HG03378 (cell line): ENCODE measurements around the gene FAM24A.
"Not testable (repeated sequence)": the region's sequence is repeated elsewhere in the genome, so short reads cannot be mapped to it uniquely, and the experiment has no call there.

Source experiments
- ATAC-seq: cut with Tn5 transposase; IDR thresholded peaks from one replicate; pipeline ENCODE4 v1.9.1; 2021; ENCODE audit warnings: mild to moderate bottlenecking, moderate library complexity; ENCODE audit not compliant: unreplicated experiment

The FAM24A gene, protein sequence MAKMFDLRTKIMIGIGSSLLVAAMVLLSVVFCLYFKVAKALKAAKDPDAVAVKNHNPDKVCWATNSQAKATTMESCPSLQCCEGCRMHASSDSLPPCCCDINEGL

DNA sequence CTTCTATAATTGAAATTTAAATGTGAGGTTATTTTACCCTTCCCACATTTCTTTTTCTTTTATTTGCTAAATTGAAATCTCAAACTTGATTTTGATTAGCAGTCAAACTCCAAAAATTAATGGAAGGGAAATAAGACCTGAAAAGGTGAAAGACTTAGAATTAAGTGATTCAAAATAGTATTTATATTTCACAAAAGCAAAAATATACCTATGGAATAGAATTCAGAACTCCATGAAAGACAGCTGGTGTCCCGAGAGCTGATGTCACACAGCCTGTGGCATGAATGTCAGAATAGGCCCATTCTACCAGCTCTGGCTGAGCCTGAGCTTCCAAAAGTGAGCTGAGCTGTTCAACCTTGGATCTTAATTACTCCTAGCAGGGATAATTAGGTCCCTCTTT, at the start of gene FAM24A:
Gene FAM24A (plus strand): TSS at position 301 of the 400 bp plus-strand sequence. CDS start 1,025 bp downstream, outside the sequence.
- ATAC-seq, result no peak

DNA sequence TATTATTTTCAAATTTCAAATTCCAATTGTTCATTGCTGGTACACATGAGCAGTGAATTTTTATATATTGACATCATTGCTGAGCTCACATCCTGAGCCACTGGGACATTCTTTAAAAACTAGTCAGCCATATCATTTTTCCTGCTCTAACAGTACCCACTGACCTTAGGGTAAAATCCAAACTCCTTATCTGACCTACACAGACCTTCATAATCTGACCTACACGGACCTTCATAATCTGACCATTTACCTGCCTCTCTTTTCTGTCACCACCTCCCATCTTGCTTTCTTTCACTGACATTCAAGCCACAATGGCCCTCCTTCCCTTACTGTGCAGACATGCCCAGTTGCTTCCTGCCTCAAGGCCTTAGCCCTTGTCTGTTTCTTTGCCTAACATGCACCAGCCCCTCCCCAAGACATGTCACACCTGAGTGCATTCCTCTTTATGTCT, 48.7 kb upstream of the FAM24A start:
- ATAC-seq, result no peak

DNA sequence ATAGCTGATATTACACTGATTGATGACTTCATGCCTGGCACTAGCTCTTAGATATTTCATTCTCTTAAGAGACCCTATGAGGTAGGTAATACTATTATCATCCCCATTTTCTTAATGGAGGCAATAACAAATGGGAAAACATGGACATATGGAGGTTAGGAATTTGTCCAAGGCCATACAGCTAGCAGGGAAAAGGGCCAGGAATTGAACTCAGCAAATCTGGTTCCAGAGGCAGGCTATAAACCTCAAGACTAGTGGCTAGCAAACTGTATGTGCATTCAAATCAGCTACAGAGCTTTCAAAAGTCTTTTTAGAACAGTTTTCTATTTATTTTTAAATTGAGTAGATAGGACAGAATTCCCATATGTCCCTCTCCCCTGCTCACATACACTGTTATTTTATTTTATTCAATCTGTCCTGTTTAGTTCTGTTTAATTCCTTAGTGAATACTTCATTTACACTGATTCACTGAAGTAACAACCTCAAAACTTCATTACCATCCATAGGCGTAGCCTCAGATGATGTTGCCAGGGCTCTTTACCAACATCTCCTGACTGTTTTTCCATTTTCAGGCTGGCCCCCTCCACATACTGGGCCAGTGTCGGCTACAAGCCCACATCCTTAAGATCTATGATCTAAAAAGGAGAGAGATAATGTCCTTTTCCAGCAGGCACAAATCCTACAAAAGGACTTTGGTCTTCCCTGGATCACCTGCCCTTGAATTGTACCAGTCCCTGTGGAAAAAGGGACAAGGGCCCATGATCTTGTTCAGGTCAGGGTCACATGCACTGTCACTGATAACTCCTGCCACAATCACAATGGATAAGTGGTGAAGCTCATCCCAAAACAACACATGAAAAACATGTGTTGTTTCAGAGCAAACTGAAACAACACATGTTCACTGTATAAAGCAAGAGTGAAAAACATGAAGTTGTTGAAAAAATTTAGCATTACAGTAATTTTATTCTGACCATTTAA, 46.9 kb upstream of the FAM24A start:
- no peak for ATAC-seq

DNA sequence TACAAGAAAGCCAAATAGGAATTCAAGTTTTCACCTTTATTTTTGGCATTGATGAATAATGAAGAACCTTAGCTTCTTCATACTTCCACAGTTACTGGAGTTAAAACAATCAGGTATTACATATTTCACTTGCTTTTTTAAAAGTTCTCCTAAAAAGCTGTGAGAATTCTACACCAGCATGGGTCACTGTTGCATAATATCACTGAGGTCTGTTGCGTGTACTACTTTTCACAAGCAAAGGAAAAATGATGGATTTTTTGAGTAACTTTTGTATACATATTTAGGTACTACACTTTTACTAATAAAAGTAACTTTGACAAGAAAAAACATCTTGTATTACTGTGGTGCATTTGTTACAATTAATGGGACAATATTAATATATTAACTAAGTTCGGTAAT, 46.2 kb upstream of the FAM24A start:
- ATAC-seq, result no peak

DNA sequence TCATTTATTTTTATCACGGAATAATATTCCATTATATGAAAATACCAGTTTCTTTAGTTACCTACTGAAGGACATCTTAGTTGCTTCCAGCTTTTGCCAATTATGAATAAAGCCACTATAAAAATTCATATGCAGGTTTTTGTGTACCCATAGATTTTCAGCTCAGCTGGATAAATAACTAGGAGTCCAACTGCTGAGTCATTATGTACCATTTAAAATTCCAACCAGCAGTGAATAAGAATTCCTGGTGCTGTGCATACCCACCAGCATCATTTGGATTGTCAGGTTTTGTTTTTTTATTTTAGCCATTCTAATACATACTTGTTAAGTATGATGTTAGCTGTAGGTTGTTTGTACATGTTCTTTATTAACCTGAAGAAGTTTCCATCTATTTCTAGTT, 45.5 kb upstream of the FAM24A start:
- ATAC-seq, result no peak

DNA sequence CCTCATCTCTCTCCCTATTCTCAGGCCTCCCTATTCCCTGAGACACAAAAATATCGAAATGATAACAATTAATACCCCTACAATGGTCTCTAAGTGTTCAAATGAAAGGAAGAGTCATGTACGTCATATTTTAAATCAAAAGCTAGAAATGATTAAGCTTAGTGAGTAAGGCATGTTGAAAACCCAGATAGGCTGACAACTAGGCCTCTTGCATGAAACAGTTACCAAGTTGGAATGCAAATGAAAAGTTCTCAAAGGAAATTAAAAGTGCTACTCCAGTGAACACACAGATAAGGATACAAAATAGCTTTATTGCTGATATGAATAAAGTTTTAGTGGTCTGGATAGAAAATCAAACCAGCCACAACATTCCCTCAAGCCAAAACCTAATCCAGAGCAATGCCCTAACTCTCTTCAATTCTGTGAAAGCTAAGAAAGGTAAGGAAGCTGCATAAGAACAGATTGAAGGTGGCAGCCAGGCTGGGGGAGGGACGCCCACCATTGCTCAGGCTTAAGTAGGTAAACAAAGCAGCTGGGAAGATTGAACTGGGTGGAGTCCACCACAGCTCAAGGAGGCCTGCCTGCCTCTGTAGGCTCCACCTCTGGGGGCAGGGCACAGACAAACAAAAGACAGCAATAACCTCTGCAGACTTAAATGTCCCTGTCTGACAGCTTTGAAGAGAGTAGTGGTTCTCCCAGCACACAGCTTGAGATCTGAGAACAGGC, 43.5 kb upstream of the FAM24A start:
- not testable (repeated sequence) for ATAC-seq

DNA sequence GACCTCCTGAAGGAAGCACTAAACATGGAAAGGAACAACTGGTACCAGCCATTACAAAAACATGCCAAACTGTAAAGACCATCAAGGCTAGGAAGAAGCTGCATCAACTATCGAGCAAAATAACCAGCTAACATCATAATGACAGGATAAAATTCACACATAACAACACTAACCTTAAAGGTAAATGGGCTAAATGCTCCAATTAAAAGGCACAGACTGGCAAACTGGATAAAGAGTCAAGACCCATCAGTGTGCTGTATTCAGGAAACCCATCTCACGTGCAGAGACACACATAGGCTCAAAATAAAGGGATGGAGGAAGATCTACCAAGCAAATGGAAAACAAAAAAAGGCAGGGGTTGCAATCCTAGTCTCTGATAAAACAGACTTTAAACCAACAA, 41.6 kb upstream of the FAM24A start:
- ATAC-seq, result not testable (repeated sequence)

DNA sequence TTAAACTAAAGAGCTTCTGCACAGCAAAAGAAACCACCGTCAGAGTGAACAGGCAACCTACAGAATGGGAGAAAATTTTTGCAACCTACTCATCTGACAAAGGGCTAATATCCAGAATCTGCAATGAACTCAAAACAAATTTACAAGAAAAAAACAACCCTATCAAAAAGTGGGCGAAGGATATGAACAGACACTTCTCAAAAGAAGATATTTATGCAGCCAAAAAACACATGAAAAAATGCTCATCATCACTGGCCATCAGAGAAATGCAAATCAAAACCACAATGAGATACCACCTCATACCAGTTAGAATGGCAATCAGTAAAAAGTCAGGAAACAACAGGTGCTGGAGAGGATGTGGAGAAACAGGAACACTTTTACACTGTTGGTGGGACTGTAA, 38.5 kb upstream of the FAM24A start:
- ATAC-seq, result not testable (repeated sequence)

DNA sequence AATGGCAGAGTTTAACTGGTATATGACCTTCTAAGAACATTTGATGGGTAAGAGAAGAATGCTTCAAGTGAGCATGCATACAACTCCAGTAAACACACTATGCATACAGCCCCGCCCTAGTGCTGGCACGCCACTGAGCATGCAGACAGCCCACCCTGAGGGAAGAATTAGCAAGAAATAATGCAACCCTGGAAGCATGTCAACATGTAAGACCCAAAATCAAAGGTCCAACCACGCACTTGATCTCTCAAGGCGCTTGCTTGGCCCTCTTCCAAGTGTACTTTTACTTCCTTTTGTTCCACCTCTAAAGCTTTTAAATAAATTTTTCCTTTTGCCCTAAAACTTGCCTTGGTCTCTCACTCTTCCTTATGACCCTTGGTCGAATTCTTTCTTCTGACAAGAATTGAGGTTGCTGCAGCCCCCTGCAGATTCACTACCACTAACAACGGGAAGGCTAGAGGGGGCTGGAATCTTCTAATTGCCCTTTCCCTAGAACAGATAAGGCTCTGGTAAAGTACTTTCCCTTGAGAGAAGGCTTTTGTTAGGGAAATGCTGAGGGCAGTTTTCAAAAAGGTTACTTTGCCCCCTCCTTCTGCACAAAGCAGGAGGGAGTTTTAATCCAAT, 34.5 kb upstream of the FAM24A start:
- ATAC-seq, result no peak

DNA sequence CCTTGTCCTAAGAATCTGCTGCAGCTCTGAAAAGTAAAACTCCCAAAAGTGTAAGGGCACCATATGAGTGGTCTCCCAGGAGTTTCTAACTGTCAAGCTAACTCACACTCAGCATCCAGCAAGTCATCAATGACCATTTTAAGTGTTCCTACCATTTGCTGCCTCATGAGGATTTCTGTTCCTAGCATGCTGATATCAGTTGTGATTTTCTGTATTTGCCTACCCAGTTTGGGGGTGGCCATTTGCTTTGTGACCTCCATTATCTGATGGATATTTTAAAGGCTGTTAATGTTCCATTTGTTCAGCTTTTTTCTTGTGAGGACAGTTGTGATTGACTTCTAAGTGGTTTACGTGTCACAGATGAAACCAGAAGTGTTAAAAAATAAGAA, 33.9 kb upstream of the FAM24A start:
- no peak for ATAC-seq

DNA sequence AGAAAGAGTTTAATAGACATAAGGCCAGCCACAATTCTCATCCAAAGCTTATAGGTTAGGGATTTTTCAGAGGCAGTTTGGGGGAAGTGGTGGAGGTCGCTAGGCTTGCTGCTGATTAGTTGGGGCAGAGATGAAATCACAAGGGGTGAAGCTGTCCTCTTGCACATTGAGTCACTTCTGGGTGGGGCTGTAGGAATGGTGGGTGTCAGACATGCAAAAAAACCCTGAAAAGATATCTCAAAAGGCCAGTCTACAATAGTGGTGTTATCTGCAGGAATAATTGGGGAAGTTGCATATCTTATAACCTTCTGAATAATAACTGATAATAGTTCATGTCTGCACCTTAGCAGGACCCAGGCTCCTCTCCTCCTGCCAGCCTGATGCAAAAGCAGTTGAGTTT, 33.1 kb upstream of the FAM24A start:
- ATAC-seq, result no peak

DNA sequence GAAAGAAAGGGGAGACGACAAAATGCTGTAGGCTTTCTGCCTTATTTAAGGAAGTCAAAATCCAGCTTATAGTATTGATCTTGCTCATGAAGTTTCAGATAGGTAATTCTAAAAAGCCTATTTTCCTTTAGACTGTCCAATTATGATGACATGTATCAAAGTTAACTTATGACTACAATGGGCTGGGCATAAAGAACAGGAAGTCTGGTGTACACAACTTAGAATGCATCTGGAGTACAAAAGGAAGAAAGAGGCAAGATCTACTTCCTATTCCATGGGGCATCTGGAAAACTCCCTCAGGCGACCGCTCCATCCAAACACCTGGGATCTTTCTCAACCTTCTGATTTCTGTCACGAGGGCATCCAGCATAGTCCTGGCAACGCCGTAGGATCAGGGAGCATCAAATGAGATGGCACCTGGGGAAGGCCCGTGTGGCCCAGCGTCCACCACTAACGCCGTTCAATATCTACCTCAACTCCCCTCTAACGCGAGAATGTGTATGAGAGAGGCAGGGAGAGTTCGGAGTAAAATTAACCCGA, 31.5 kb upstream of the FAM24A start:
- ATAC-seq, result peak; percentile 15

DNA sequence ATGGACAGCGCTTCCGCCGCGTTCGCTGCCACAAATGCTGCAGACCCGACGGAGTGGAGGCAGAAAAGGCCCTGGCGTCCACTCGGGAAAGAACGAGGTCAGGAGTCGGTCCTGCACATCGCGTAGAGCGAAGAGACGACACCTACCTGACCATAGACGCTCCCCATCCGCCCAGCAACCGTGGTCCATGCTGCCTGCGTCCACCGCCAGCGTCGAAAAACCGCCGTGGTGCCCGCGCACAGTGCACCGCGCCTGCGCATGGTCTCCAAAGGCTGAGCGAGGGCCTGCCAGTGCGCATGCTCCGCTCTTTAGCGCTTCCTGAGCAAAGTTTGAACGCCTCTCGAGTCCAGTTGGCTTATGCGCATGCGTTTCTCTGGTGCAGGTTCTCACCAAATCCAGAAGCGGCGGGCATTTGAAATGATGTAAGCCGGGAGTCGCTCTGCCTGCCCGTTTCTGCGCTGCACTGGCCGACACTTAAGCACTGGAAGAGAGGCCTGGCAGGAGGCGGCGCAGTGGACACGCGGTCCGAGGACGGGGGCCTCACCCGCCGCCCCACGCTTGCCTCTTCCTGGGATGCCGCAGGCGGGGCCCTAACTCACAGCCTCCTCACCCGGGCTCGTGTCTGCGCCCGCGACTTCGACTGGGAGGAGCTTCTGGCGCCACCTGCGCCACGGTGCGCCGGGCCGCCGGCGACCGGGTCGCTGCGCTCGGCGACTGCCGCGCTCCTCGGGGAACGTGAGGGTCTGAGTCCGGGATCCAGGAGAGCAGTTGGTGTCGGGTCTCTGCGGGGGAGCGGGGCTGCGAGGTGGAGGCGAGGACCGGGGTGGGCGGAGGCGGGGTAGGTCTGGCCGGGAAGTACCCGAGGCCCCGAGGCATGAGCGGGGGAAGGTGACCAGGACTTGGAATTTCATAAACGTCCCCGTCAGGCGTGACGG, 30.8 kb upstream of the FAM24A start, which contains the start of gene FAM24B:
Gene FAM24B (minus strand): TSS at position 243 of the 935 bp plus-strand sequence. CDS start 29,066 bp downstream, outside the sequence.
- peak; percentile 78 for ATAC-seq

DNA sequence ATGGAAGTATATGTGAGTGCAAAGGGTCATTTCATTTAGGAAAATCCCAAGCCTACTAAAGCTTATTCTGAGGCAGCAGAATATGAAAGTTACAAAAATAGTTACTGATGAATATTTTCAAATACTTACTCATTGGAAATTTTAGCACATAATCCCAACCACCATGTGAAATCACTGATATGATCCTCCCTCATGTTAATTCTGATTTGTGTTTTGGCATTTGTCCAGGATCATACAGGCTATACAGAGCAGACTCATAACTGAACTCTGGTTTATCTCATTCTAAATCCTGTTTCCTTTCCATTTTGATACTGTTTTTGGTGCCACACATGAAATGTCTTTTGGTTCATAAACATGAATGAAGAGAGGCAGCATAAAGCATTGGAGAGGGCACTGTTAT, 27.6 kb upstream of the FAM24A start:
- ATAC-seq, result no peak

DNA sequence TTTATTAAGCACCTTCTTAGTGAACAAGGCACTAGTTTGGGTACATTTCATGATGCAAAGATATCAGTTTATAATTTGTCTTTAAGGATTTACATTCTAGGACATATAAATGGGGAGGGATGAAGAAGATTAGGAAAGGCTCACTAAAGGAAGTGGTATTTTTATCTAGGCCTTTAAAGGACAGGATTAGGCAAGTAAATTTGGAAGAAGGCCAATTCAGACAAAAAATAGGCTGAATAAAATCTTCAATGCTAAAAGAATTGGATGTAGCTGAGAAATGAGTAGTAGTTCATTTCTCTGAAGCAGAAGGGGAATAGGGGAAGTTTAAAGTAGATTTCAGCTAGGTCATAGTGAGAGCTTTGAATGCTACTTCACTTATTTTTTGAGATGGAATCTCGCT, 26.2 kb upstream of the FAM24A start:
- no peak for ATAC-seq

DNA sequence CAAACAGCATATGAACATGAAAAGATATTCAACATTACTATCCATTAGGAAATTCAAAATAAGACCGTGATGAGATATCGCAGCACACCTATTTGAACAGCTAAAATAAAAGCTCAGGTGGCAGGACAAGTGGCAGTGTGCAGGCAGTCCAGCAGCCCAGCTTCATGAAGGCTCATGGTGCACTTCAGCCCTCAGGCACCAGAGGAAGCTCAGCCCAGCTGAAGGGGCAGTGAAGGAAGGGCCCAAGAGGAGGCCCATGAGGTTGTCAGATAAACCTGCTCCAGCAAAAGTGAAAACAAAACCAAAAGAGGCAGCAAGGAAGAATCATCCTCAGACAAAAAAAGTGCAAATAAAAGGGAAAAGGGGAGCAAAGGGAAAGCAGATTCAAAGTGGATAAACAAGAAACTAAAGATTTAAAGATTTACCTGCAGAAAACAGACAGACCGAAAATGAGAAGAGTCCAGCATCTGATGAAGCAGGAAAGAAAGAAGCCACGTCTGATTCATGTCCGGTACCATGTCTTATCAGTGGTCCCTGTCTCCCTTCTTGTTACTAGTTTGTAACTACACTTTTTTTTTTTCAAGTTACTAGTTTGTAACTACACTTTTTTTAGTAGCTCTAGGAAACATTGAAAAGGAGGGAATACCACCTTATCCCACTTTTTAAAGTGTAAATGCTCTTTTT, 16.0 kb upstream of the FAM24A start:
- no peak for ATAC-seq

DNA sequence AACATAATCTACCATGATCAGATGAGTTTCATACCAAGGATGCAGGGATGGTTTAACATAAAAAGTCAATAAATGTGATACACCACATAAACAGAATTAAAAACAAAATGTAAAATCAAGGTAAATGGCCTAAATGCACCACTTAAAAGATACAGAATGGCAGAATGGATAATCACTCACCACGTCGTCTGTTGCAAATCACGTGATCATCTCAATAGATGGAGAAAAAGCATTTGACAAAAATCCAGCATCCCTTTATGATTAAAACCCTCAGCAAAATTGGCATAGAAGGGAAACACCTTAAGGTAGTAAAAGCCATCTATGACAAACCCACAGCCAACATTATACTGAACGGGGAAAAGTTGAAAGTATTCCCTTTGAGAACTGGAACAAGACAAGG, 6.5 kb upstream of the FAM24A start:
- ATAC-seq, result not testable (repeated sequence)

DNA sequence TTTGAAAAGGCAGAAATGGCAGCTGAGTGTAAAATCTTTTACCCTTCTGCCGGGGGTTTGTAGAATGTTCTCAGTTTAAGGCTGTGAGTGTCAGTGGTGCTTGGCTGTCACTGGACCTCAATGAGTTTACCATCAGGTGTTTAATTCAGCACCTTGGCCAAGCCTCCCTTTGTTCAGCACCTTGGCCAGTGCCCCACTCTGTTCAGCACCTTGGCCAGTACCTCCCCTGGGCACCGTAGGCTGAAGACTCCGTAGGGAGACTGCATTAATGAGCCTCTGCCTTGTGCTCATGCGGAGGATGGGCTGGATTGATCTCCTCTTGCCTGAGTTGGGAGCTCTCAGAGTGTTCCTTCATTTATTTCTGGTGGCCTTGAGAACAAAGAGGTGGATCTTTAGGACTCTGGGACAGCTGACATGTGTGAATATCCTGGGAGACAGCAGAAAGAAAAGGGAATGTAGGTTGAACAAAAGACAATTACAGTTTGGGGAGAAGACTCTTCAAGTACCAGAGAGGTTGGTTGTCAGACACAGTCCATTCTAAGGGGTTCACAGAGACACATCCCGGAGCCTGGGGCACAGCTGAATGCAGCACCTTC, 1.6 kb downstream of the FAM24A start:
- no peak for ATAC-seq

DNA sequence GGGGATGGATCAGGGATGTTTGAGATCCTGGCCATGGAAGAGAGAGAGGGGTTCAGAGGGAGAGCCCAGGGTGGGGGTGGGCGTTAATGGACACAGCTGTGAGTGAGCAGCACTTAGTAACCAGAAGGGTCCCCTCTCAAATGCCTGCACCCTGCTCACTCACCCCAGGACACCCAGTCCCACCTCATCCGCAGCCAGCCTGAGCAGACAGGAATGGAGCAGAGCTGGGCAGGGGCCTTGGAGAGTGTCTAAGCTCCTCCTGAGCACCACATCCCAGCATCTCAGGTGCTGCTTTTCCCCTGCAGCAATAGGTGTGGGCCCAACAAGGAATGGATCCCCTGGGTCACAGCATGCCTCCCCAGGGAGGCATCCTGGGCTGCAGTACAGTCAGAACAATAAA, 5.3 kb downstream of the FAM24A start:
- no peak for ATAC-seq
